MCF 10A (cell line): ENCODE results near the gene ZNF273. TPM values are rescaled to one million over a fixed set of nuclear protein-coding genes. Genes with fewer than 3 reads are reported as not detected.
A peak's percentile ranks its signal among the peaks of the same experiment; 100 is the strongest.
"Not testable (repeated sequence)": the region's sequence is repeated elsewhere in the genome, so short reads cannot be mapped to it uniquely, and the experiment has no call there.

ENCODE experiments used
- Bru-seq: library from RNA; stranded (reverse); fragments of 400-500 nt; gene quantifications from one replicate; lab custom pipeline; 2021; lab: Mats Ljungman, UMichigan
- BruChase-seq, 2 experiments: library from RNA; stranded (reverse); fragments of 400-500 nt; gene quantifications; one replicate each; lab custom pipeline; 2021; lab: Mats Ljungman, UMichigan
- BruUV-seq: library from RNA; stranded (reverse); fragments of 400-500 nt; replicated peaks from 2 replicates; lab custom pipeline; 2021; lab: Mats Ljungman, UMichigan
- CTCF ChIA-PET: fragments of 300-600 bp; sonication (Branson Sonifier 250); formaldehyde crosslinking; extraction: SDS; loops from one replicate; lab custom pipeline; 2021; ENCODE audit warnings: antibody characterized with exemption, inconsistent platforms; lab: Yijun Ruan, JAX
- POLR2A ChIA-PET: fragments of 300-600, 350-650 bp; sonication (Branson Sonifier 250); formaldehyde crosslinking; extraction: SDS; loops from one replicate; lab custom pipeline; 2020; ENCODE audit warnings: antibody characterized with exemption, inconsistent platforms; lab: Yijun Ruan, JAX
- DNase-seq: peaks from one replicate; pipeline ENCODE4 v3.0.0-alpha.2; 2018; ENCODE audit not compliant: unreplicated experiment
- H3K27ac Mint-ChIP-seq: one replicate; pipeline ENCODE4 v1.8.0; 2022; ENCODE audit warnings: mild to moderate bottlenecking, low read depth, mixed read lengths; ENCODE audit not compliant: unreplicated experiment
- H3K27me3 Mint-ChIP-seq: one replicate; pipeline ENCODE4 v1.8.0; 2022; ENCODE audit warnings: mixed read lengths; ENCODE audit not compliant: insufficient read depth, unreplicated experiment
- H3K36me3 Mint-ChIP-seq: one replicate; pipeline ENCODE4 v1.8.0; 2022; ENCODE audit warnings: mild to moderate bottlenecking, moderate library complexity, mixed read lengths; ENCODE audit not compliant: insufficient read depth, unreplicated experiment
- H3K4me1 Mint-ChIP-seq: one replicate; pipeline ENCODE4 v1.8.0; 2022; ENCODE audit warnings: mixed read lengths; ENCODE audit not compliant: insufficient read depth, unreplicated experiment
- H3K4me3 Mint-ChIP-seq: one replicate; pipeline ENCODE4 v1.8.0; 2022; ENCODE audit warnings: mild to moderate bottlenecking, moderate library complexity, mixed read lengths; ENCODE audit not compliant: unreplicated experiment
- H3K9me3 Mint-ChIP-seq: one replicate; pipeline ENCODE4 v1.8.0; 2022; ENCODE audit warnings: mixed read lengths; ENCODE audit not compliant: unreplicated experiment
- intact Hi-C: fragments of 100-400 bp; cut with micrococcal nuclease; formaldehyde crosslinking; loops from 2 replicates; pipeline ENCODE4 v1.14.1; 2022
- long read RNA-seq: library from polyadenylated mRNA; stranded (forward); transcript quantifications from one replicate; pipeline ENCODE4 v2.0.0, GENCODE V29; 2022
- total RNA-seq: library from RNA; stranded (reverse); gene quantifications from 2 replicates; pipeline ENCODE4 v1.2.3, GENCODE V29; 2022
- TF ChIP-seq, protein P1 (sequence below): fragments of 200-600 bp; IDR thresholded peaks from one replicate; pipeline ENCODE4 v1.8.0; 2022; ENCODE audit warnings: antibody characterized with exemption, mild to moderate bottlenecking; ENCODE audit not compliant: unreplicated experiment

Gene ZNF273
- 2.2 and 2.5 TPM in 2 replicates for total RNA-seq
- percentile 67 among the genes with signal in this experiment for Bru-seq, nascent RNA
- percentile 61 among the genes with signal in this experiment for BruChase-seq, experiment 1, labeled RNA remaining after a 6-hour chase
- BruChase-seq, experiment 2, labeled RNA remaining after a 2-hour chase = percentile 63 among the genes with signal in this experiment
- long read RNA-seq, partial matches to known transcripts = 0 of 2 reads
- long read RNA-seq, other reads (novel, unspliced or antisense) = 2 of 2 reads

DNA sequence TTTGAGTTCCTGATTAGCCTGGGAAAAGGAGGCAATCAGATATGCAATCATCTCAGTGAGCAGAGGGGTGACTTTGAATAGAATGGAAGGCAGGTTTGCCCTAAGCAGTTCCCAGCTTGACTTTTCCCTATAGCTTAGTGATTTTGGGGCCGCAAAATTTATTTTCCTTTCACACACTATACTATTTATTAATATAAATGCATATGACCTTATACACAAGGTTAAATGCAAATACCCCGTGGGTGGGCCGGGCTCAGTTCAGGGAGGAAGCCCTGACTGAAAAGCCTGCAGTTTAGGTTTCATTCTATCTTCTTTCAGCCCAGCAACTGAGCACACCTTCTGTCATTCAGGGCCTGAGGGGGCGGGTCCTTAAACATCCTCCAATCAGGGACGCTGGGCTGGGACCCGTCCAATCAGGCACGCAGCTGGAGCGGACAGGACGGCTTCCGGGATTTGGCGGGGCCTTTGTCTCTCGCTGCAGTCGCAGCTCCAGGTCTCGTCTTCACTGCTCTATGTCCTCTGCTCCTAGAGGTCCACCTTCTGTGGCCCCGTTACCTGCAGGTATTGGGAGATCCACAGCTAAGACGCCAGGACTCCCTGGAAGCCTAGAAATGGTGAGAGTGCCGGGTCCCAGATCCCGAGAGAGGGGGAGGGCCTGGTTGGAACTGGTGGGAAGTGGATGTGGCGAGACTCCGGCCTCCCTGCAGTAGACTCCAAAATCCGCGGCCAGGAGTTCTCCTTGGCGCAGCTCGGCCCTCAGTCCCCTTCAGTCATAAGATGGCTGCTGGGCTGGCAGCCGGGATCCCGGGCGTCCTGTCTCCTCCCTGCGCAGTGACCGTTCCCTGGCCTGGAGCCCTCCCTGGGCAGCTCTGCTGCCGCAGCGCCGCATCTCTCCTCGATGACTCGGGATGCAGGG is at the start of gene ZNF273:
ZNF273 (plus strand) TSS at position 468 of the 916 bp plus-strand sequence; CDS start at position 513, 45 bp downstream.
- TF ChIP-seq, protein P1, sequence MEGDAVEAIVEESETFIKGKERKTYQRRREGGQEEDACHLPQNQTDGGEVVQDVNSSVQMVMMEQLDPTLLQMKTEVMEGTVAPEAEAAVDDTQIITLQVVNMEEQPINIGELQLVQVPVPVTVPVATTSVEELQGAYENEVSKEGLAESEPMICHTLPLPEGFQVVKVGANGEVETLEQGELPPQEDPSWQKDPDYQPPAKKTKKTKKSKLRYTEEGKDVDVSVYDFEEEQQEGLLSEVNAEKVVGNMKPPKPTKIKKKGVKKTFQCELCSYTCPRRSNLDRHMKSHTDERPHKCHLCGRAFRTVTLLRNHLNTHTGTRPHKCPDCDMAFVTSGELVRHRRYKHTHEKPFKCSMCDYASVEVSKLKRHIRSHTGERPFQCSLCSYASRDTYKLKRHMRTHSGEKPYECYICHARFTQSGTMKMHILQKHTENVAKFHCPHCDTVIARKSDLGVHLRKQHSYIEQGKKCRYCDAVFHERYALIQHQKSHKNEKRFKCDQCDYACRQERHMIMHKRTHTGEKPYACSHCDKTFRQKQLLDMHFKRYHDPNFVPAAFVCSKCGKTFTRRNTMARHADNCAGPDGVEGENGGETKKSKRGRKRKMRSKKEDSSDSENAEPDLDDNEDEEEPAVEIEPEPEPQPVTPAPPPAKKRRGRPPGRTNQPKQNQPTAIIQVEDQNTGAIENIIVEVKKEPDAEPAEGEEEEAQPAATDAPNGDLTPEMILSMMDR = no peak
- no peaks in the 10 kb centered on the region for H3K36me3 Mint-ChIP-seq
- POLR2A ChIA-PET = interaction anchor here (0.6 to 1.8 kb wide), 11 partner anchors 10 to 580 kb away, joined by 3 to 9 read pairs (median 4); partner anchors contain the start of genes ERV3-1 and ZNF138
- intact Hi-C loops = no loop called here
- TSS peak; percentile 36 for BruUV-seq
- H3K4me3 Mint-ChIP-seq = peak within 1 kb of the TSS; percentile 95
- DNase-seq = peak; percentile 92
- H3K27me3 Mint-ChIP-seq = no peaks in the 10 kb centered on the region
- CTCF ChIA-PET = interaction anchor here (0.7 kb wide), 3 partner anchors 11 to 586 kb away, joined by 3 to 4 read pairs (median 3); no protein-coding TSS in a partner anchor
- peak within 1 kb of the TSS; percentile 95 for H3K27ac Mint-ChIP-seq
- peaks cover 26% of the 10 kb centered on the region for H3K4me1 Mint-ChIP-seq
- no peaks in the 10 kb centered on the region for H3K9me3 Mint-ChIP-seq

DNA sequence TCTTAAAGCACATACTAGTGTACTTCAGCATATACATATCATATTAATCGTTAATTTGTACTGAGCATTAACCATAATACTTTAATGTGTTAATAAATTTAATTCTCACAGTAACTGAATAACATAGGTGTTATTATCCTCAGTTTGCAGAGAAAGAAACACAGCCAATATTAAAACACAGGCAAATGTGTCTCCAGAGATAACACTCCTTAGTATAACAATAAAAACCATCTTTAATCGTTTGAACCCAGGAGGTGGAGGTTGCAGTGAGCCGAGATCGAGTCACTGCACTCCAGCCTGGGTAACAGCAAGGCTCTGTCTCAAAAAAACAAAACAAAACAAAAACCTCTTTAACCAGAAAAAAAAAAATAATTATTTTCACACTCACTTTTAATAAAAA is 49.4 kb upstream of the ZNF273 start:
- Mint-ChIP-seq H3K36me3 (no peaks in the 10 kb centered on the region), H3K4me1 (peaks cover 5% of the 10 kb centered on the region), H3K27me3 (no peaks in the 10 kb centered on the region), H3K9me3 (no peaks in the 10 kb centered on the region), H3K27ac (no peak overlapping the region), H3K4me3 (no peak overlapping the region)
- intact Hi-C loops = no loop called here
- BruUV-seq = no TSS peak
- POLR2A ChIA-PET = no interaction called here
- TF ChIP-seq, protein P1 = no peak
- CTCF ChIA-PET = no interaction called here
- DNase-seq = no peak

- CTCF ChIA-PET = no interaction called here
- DNase-seq = no peak
- intact Hi-C loops = no loop called here
- Mint-ChIP-seq H3K27ac (no peak overlapping the region), H3K4me1 (no peaks in the 10 kb centered on the region), H3K4me3 (no peak overlapping the region), H3K27me3 (no peaks in the 10 kb centered on the region), H3K36me3 (no peaks in the 10 kb centered on the region), H3K9me3 (no peaks in the 10 kb centered on the region)
- BruUV-seq = no TSS peak
- POLR2A ChIA-PET = no interaction called here
- TF ChIP-seq, protein P1 = no peak
Observed at GRCh38 chr7:64854969-64855368, 48.1 kb upstream of the ZNF273 start.

- no peaks in the 10 kb centered on the region for H3K4me1 Mint-ChIP-seq
- TF ChIP-seq, protein P1 = no peak
- POLR2A ChIA-PET = no interaction called here
Observed at GRCh38 chr7:64863021-64863420, 40.1 kb upstream of the ZNF273 start.

GRCh38 chr7:64863530-64863929 is 39.5 kb upstream of the ZNF273 start:
- BruUV-seq, DNase-seq, H3K4me1 Mint-ChIP-seq, POLR2A ChIA-PET, H3K36me3 Mint-ChIP-seq, H3K27me3 Mint-ChIP-seq, intact Hi-C loops, H3K9me3 Mint-ChIP-seq, H3K27ac Mint-ChIP-seq, H3K4me3 Mint-ChIP-seq, CTCF ChIA-PET: not testable (repeated sequence)

More at GRCh38 chr7:64863021-64863420, 40.1 kb upstream of the ZNF273 start:
- intact Hi-C loops = no loop called here
- Mint-ChIP-seq H3K36me3 (no peaks in the 10 kb centered on the region), H3K27me3 (no peaks in the 10 kb centered on the region), H3K4me3 (no peak overlapping the region), H3K27ac (no peak overlapping the region), H3K9me3 (peaks cover 6% of the 10 kb centered on the region)
- no TSS peak for BruUV-seq
- no peak for DNase-seq
- CTCF ChIA-PET = no interaction called here
